Kidney epithelial cell (primary cell): ENCODE data around the gene APOB. TPM values are rescaled to one million over a fixed set of nuclear protein-coding genes. Genes with fewer than 3 reads are reported as not detected.

Experiments used
- DNase-seq: peaks from one replicate; pipeline ENCODE4 v3.0.0-alpha.2; 2010; ENCODE audit warnings: low read depth
- H3K27me3 ChIP-seq: 2 replicates; pipeline ENCODE4 v1.6.0; 2011; ENCODE audit warnings: low read length; ENCODE audit not compliant: control insufficient read depth, insufficient read depth
- H3K36me3 ChIP-seq: 2 replicates; pipeline ENCODE4 v1.5.1; 2011; ENCODE audit warnings: low read length; ENCODE audit not compliant: control insufficient read depth, insufficient read depth
- H3K4me3 ChIP-seq: 2 replicates; pipeline ENCODE4 v1.5.1; 2011; ENCODE audit warnings: low read depth, mild to moderate bottlenecking, control low read depth, low read length
- CTCF ChIP-seq: IDR thresholded peaks from 2 replicates; pipeline ENCODE4 v1.5.1; 2011; ENCODE audit warnings: mild to moderate bottlenecking, moderate library complexity, low read length, control low read depth, inconsistent platforms; ENCODE audit not compliant: insufficient read depth, poor library complexity, severe bottlenecking
- total RNA-seq: library from RNA; depleted of rRNA; stranded (reverse); fragments of >200 nt; gene quantifications from 2 replicates; pipeline ENCODE4 v1.2.3, GENCODE V29; 2015

Gene APOB
- total RNA-seq, 1 donor from 2014 or later = not detected

GRCh38 chr2:21059885-21060610 lies 16.2 kb upstream of the APOB start:
- no peaks in the 10 kb centered on the region for H3K36me3 ChIP-seq
- DNase-seq = no peak

GRCh38 chr2:21057097-21057496 lies 13.2 kb upstream of the APOB start:
- no peaks in the 10 kb centered on the region for H3K36me3 ChIP-seq
- no peak for DNase-seq
- H3K27me3 ChIP-seq = no peaks in the 10 kb centered on the region
- TF ChIP-seq CTCF = no peak
- H3K4me3 ChIP-seq = no peak overlapping the region

More at GRCh38 chr2:21059885-21060610, 16.2 kb upstream of the APOB start:
- TF ChIP-seq CTCF = no peak
- H3K4me3 ChIP-seq = no peak overlapping the region
- H3K27me3 ChIP-seq = no peaks in the 10 kb centered on the region

GRCh38 chr2:21055879-21056790 lies 12.3 kb upstream of the APOB start:
- no peak for TF ChIP-seq CTCF
- H3K36me3 ChIP-seq = no peaks in the 10 kb centered on the region
- H3K4me3 ChIP-seq = no peak overlapping the region
- no peak for DNase-seq
- no peaks in the 10 kb centered on the region for H3K27me3 ChIP-seq

- Histone ChIP-seq H3K4me3 (no peak overlapping the region), H3K36me3 (no peaks in the 10 kb centered on the region), H3K27me3 (no peaks in the 10 kb centered on the region)
- DNase-seq = no peak
- no peak for TF ChIP-seq CTCF
These were observed 11.6 kb upstream of the APOB start for GRCh38 chr2:21055451-21055850.

GRCh38 chr2:21054011-21054410 lies 10.1 kb upstream of the APOB start:
- no peak overlapping the region for H3K4me3 ChIP-seq
- TF ChIP-seq CTCF = no peak
- DNase-seq = no peak
- H3K36me3 ChIP-seq = no peaks in the 10 kb centered on the region
- H3K27me3 ChIP-seq = no peaks in the 10 kb centered on the region
